Measurements from ENCODE around the gene JARID2. TPM values are rescaled to one million over a fixed set of nuclear protein-coding genes. Genes with fewer than 3 reads are reported as not detected.

The JARID2 gene
- total and polyA plus RNA-seq, 9 of the 15 experiments (the other 6 are each of a cell fraction or from before 2014, with no cell fraction given), result 5.0 to 29.0 (median 15.6) TPM

DNA sequence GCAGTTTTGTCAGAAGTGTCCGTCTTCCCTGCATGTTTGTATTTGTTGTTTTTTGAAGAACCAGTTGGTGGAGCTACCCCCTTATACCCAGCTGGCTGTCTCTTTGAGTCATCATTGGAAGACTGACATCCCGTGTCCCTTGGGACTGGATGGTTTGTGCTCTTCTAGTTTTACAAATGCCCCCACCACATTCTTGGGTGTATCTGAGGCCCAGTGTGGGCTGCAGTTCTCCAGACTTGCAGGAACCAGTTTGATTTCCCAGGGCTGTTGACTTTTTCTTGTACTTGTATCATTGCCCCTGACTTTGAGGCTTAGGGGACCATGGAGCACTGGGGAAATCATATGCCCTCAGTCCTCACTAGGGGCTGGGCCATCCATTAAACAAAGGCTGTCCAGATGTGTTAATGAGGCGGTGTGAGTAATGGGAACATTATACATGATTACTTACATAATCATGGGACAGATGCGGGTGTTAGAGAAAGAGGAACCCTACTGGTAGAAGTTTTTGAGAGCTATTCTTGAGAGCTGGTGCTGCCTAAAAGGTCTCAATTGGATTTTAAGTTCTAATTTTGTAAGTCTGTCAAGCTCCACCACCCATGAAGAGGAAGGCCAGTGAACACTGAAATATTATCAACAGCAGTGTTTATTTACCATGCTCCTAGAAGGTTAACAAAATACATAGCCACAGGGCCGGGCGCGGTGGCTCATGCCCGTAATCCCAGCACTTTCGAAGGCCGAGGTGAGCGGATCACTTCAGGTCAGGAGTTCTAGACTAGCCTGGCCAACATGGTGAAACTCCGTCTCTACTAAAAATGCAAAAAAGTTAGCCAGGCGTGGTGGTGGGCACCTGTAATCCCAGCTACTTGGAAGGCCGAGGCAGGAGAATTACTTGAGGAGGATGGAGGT, 8.5 kb downstream of the JARID2 start:
- WGBS (ENCODE audit: insufficient coverage, low coverage, missing lambda C conversion rate), result 82% methylated on average over 14 of the region's 14 CpGs
- CTCF ChIA-PET (ENCODE audit: low intra/inter-chr PET ratio), result no interaction called here
- Histone ChIP-seq H3K79me2 (ENCODE audit: control insufficient read depth, insufficient read depth, low read length) (peaks cover 99% of the 10 kb centered on the region), H3K4me1 (replicated peaks in 1 of 2; ENCODE audit: control insufficient read depth in 2 of 2, insufficient read depth in 2 of 2, low read length in 2 of 2) (peaks cover 16 to 54% of the 10 kb centered on the region in 2 experiments), H3K4me3 (no peak overlapping the region), H3K9ac (ENCODE audit: insufficient read depth in 1 of 2, low read depth in 2 of 2, low read length in 2 of 2) (no peak overlapping the region), H3K36me3 (ENCODE audit: control insufficient read depth, insufficient read depth, low read length) (peaks cover 31% of the 10 kb centered on the region; the same call in 2 of the 3 replicates), H3K4me2 (ENCODE audit: insufficient read depth, low read length) (no peak overlapping the region), H3K9me1 (ENCODE audit: control insufficient read depth, insufficient read depth, low read length) (peaks cover 3% of the 10 kb centered on the region), H3K27ac (ENCODE audit: extremely low read depth, low read depth, low read length) (no peak overlapping the region), H3K27me3 (ENCODE audit: control insufficient read depth in 2 of 2, insufficient read depth in 2 of 2, low read length in 2 of 2) (no peaks in the 10 kb centered on the region), H2AFZ (ENCODE audit: low read depth, low read length) (no peak overlapping the region), H4K20me1 (replicated peaks; ENCODE audit: control insufficient read depth, insufficient read depth, low read length) (peaks cover 51% of the 10 kb centered on the region), H3K9me3 (replicated peaks; ENCODE audit: control insufficient read depth, insufficient read depth, low read depth, low read length) (no peaks in the 10 kb centered on the region)
- BruUV-seq (replicated peaks), result no TSS peak
- in situ Hi-C loops (cut with MboI), result no loop called here
- intact Hi-C loops (cut with micrococcal nuclease), result loop anchor here (1.0 to 10.0 kb wide), 5 partner anchors 44 to 950 kb away; no protein-coding TSS in a partner anchor
- DNase-seq (ENCODE audit: extremely low read depth in 1 of 4, low spot score in 3 of 4), result peak in 2 of 4 experiments; percentile 58 to 66
- ATAC-seq, result peak; percentile 39
- FAIRE-seq, result peak; percentile 55
- POLR2A ChIA-PET, result interaction anchor here (0.6 to 4.1 kb wide), 8 partner anchors 11 to 543 kb away, joined by 3 to 24 read pairs (median 3); no protein-coding TSS in a partner anchor
- TF ChIP-seq BRF1 (IDR thresholded peaks at IDR 0.05; ENCODE audit: borderline replicate concordance, extremely low read depth, insufficient read length) (no peak), ZHX1 (conservative IDR thresholded peaks at IDR 0.05; ENCODE audit: low read length) (no peak), BRCA1 (IDR thresholded peaks at IDR 0.05) (no peak), BRCA1 (CRISPR knock-in tag; IDR thresholded peaks at IDR 0.05) (no peak), PTBP1 (IDR thresholded peaks at IDR 0.05; ENCODE audit: low read depth, low read length) (no peak), CHD4 (IDR thresholded peaks at IDR 0.05; ENCODE audit: insufficient read depth, insufficient replicate concordance, low read depth, low read length, poor library complexity, severe bottlenecking) (no peak), ZNF23 (CRISPR knock-in tag; IDR thresholded peaks at IDR 0.05) (no peak), HIVEP1 (CRISPR knock-in tag; IDR thresholded peaks at IDR 0.05) (no peak), SIRT6 (IDR thresholded peaks at IDR 0.05; ENCODE audit: low read depth, low read length) (no peak), DPF2 (IDR thresholded peaks at IDR 0.05) (no peak), ZNF75A (CRISPR knock-in tag; IDR thresholded peaks at IDR 0.05) (no peak), RCOR1 (IDR thresholded peaks at IDR 0.05; ENCODE audit: borderline replicate concordance in 1 of 2, low read depth in 2 of 2, low read length in 2 of 2) (peak in 1 of 2 experiments; percentile 39; a peak in 1 of 4 replicates), KDM5B (IDR thresholded peaks at IDR 0.05; ENCODE audit: insufficient replicate concordance, low read depth, low read length) (no peak)
- TF ChIP-seq, protein P1, sequence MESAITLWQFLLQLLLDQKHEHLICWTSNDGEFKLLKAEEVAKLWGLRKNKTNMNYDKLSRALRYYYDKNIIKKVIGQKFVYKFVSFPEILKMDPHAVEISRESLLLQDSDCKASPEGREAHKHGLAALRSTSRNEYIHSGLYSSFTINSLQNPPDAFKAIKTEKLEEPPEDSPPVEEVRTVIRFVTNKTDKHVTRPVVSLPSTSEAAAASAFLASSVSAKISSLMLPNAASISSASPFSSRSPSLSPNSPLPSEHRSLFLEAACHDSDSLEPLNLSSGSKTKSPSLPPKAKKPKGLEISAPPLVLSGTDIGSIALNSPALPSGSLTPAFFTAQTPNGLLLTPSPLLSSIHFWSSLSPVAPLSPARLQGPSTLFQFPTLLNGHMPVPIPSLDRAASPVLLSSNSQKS (CRISPR knock-in tag; IDR thresholded peaks at IDR 0.05), result no peak
- TF ChIP-seq, protein P2, sequence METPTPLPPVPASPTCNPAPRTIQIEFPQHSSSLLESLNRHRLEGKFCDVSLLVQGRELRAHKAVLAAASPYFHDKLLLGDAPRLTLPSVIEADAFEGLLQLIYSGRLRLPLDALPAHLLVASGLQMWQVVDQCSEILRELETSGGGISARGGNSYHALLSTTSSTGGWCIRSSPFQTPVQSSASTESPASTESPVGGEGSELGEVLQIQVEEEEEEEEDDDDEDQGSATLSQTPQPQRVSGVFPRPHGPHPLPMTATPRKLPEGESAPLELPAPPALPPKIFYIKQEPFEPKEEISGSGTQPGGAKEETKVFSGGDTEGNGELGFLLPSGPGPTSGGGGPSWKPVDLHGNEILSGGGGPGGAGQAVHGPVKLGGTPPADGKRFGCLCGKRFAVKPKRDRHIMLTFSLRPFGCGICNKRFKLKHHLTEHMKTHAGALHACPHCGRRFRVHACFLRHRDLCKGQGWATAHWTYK (CRISPR knock-in tag; IDR thresholded peaks at IDR 0.05), result no peak

All from K562 (cell line).